Measurements from ENCODE around the gene KRTAP6-1. TPM values are rescaled to one million over a fixed set of nuclear protein-coding genes. Genes with fewer than 3 reads are reported as not detected.

The KRTAP6-1 gene
- not detected for total RNA-seq

DNA sequence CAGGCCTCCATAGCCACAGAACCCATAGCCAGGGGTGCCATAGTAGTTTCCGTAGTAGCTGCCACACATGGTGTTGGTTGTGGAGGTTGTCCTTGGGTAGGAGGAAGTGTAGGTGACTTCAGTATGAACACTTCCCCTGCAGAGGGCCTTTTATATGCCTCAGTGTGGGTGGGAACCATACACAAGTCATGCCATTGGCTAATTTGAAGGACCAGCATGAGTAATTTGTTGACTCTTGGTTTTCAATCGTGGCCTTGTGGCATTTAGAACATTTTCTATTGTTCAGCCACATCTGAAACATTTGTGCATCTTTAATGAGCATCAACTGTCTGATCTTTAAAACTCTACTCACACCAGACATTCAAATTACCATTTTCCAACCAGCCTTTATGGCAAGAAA, at the start of gene KRTAP6-1:
KRTAP6-1 (minus strand) TSS at position 95 of the 400 bp plus-strand sequence; CDS start at position 69, 26 bp downstream.

GRCh38 chr21:30642564-30642963, 28.8 kb upstream of the KRTAP6-1 start, which contains the start of gene KRTAP20-3:
Gene KRTAP20-3 (plus strand): TSS chr21:30642864.

GRCh38 chr21:30634906-30635305, 21.2 kb upstream of the KRTAP6-1 start, which contains the start of gene KRTAP20-2:
Gene KRTAP20-2 (plus strand): TSS chr21:30635206. CDS start chr21:30635264, 58 bp downstream.

DNA sequence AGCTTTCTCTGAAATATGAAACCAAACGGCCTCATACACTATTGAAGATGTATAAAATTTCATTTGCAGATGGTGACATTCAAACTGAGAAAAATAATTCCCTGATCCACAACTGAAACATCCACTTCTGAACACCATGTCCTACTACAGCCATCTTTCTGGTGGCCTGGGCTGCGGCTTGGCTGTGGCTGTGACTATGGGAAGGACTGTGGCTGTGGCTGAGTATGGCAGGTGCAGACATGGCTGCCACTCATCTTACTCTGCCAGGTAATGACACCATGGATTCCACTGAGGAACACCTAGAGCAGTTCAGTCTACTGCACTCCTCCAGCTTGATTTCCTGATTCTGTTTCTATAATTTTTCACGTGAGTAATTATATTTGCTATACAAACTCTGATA, 6.8 kb upstream of the KRTAP6-1 start, which contains the start of gene KRTAP20-4:
KRTAP20-4 (plus strand) TSS at position 106 of the 400 bp plus-strand sequence.

GRCh38 chr21:30616125-30616524, 2.4 kb upstream of the KRTAP6-1 start, which contains the start of gene KRTAP20-1:
Gene KRTAP20-1 (plus strand): TSS chr21:30616425. CDS start chr21:30616455, 30 bp downstream.

DNA sequence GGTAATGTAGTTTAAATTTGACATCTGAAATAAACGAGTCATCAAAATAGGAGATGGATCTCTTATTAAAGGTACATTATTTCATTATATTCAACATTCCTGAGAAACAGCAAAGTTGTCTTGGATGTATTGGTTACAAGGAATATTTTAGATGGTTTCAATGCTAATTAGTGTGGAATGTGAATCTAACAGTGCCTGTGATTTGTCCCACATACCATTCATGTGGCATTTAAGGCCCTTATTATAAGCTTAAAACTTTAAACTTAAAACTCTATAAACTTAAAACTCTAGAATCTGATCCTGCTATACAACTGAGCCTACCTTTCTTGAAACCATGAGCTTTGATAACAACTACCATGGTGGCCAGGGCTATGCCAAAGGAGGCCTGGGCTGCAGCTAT, 12.9 kb downstream of the KRTAP6-1 start, which contains the start of gene KRTAP22-1:
KRTAP22-1 (plus strand) TSS at position 301 of the 400 bp plus-strand sequence.

GRCh38 chr21:30598802-30599201, 14.9 kb downstream of the KRTAP6-1 start, which contains the start of gene KRTAP6-2:
Gene KRTAP6-2 (minus strand): TSS chr21:30598902. CDS start chr21:30598874, 28 bp downstream.

GRCh38 chr21:30592140-30592539, 21.6 kb downstream of the KRTAP6-1 start, which contains the start of gene KRTAP6-3:
Gene KRTAP6-3 (plus strand): TSS chr21:30592440. CDS start chr21:30592446, 6 bp downstream.

DNA sequence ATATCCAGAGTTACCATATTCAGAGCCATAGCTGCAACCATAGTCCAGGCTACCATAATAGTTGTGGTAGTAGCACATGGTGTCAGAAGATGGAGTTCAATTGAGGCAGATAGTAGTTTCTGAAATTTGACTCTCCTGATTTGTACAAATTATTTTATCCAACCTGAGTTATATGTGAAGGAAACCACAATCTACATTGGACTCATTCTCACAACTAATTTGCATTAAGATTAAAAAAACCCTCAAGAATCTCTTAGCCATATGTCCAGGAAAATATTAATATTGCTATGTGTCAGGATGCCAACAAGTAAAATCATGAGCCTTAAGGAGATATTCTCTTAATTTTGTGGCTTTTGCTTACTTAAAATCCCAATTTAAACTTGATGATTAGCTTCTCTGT, 23.4 kb downstream of the KRTAP6-1 start, which contains the start of gene KRTAP22-2:
KRTAP22-2 (minus strand) TSS at position 101 of the 400 bp plus-strand sequence.

Small RNA genes lying within 50 kb of the gene (small RNA-seq; reads per million reads assigned to genes)
- gene KRTAP20-1 (ENCODE audit: low replicate concordance) (not detected), gene KRTAP20-3 (ENCODE audit: low replicate concordance) (not detected), gene KRTAP20-4 (ENCODE audit: low replicate concordance) (not detected), gene KRTAP22-1 (ENCODE audit: low replicate concordance) (not detected), gene KRTAP22-2 (ENCODE audit: low replicate concordance) (not detected)

Other genes with a start within 250 kb of the KRTAP6-1 start
- not detected for gene KRTAP13-2, start 241.7 kb downstream of the KRTAP6-1 start, total RNA-seq
- not detected for gene KRTAP13-1, start 217.9 kb downstream of the KRTAP6-1 start, total RNA-seq
- gene KRTAP13-3, start 188.0 kb downstream of the KRTAP6-1 start, total RNA-seq = not detected
- not detected for gene KRTAP13-4, start 183.7 kb downstream of the KRTAP6-1 start, total RNA-seq
- not detected for gene KRTAP15-1, start 173.7 kb downstream of the KRTAP6-1 start, total RNA-seq
- not detected for gene KRTAP19-1, start 133.6 kb downstream of the KRTAP6-1 start, total RNA-seq
- not detected for gene KRTAP19-2, start 126.5 kb downstream of the KRTAP6-1 start, total RNA-seq
- gene KRTAP19-3, start 121.9 kb downstream of the KRTAP6-1 start, total RNA-seq = not detected
- not detected for gene KRTAP19-4, start 116.8 kb downstream of the KRTAP6-1 start, total RNA-seq
- not detected for gene KRTAP19-5, start 111.8 kb downstream of the KRTAP6-1 start, total RNA-seq
- not detected for gene KRTAP19-6, start 72.1 kb downstream of the KRTAP6-1 start, total RNA-seq
- gene KRTAP19-7, start 52.6 kb downstream of the KRTAP6-1 start, total RNA-seq = not detected
- not detected for gene KRTAP22-2, start 23.5 kb downstream of the KRTAP6-1 start, total RNA-seq
- not detected for gene KRTAP6-3, start 21.5 kb downstream of the KRTAP6-1 start, total RNA-seq
- gene KRTAP6-2, start 15.0 kb downstream of the KRTAP6-1 start, total RNA-seq = not detected
- gene KRTAP22-1, start 12.8 kb downstream of the KRTAP6-1 start, total RNA-seq = not detected
- gene KRTAP20-1, start 2.5 kb upstream of the KRTAP6-1 start, total RNA-seq = not detected
- gene KRTAP20-4, start 6.7 kb upstream of the KRTAP6-1 start, total RNA-seq = not detected
- not detected for gene KRTAP20-2, start 21.3 kb upstream of the KRTAP6-1 start, total RNA-seq
- not detected for gene KRTAP20-3, start 28.9 kb upstream of the KRTAP6-1 start, total RNA-seq
- not detected for gene KRTAP21-3, start 104.8 kb upstream of the KRTAP6-1 start, total RNA-seq
- gene KRTAP21-2, start 133.3 kb upstream of the KRTAP6-1 start, total RNA-seq = not detected
- not detected for gene KRTAP21-1, start 141.5 kb upstream of the KRTAP6-1 start, total RNA-seq
- not detected for gene KRTAP8-1, start 199.3 kb upstream of the KRTAP6-1 start, total RNA-seq
- not detected for gene KRTAP7-1, start 215.8 kb upstream of the KRTAP6-1 start, total RNA-seq